Stimulated activated effector memory CD8-positive, alpha-beta T cell treated with anti-CD3 and anti-CD28 coated beads, Interleukin-12 subunit alpha, Interleukin-12 subunit beta, amount 100 ng/mL, for 72 hours (primary cell): ENCODE results near the gene COL19A1.

Experiments used
- ATAC-seq: fragments of 150-1000 bp; cut with Tn5 transposase; 2 replicates; pipeline ENCODE4 v1.10.0; 2021
- DNase-seq, 2 donors: peaks; one replicate each; pipeline ENCODE4 v3.0.0; 2021 to 2022; ENCODE audit warnings: low spot score in 2 of 2
- H3K27ac Mint-ChIP-seq: one replicate; pipeline ENCODE4 v1.8.0; 2022; ENCODE audit warnings: mild to moderate bottlenecking, mixed read lengths
- H3K36me3 Mint-ChIP-seq: one replicate; pipeline ENCODE4 v1.8.0; 2022; ENCODE audit warnings: mild to moderate bottlenecking, mixed read lengths
- H3K4me1 Mint-ChIP-seq: one replicate; pipeline ENCODE4 v1.8.0; 2022; ENCODE audit warnings: mixed read lengths
- H3K4me3 Mint-ChIP-seq: one replicate; pipeline ENCODE4 v1.8.0; 2022; ENCODE audit warnings: mild to moderate bottlenecking, mixed read lengths
- H3K9me3 Mint-ChIP-seq: one replicate; pipeline ENCODE4 v1.8.0; 2022; ENCODE audit warnings: mixed read lengths

The COL19A1 gene

DNA sequence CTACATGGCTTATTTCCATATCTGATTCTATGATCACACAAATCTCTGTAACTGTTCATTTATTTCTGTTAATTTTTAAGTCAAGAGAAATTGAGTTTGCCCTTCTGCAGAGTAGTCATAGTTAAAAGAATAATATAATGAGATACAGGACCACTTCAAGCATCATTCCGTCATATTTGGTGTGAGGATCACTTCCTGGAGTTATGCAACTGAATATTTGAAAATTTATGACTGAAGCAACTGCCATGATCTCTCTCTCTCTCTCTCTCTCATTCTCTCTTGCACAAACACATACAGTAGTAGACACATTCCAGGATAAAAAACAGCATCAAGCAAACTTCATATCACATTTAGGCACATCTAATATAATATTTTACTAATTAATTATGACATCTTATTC, 320.1 kb downstream of the COL19A1 start:
- H3K4me3 Mint-ChIP-seq: no peak overlapping the region
- H3K36me3 Mint-ChIP-seq: no peaks in the 10 kb centered on the region
- H3K27ac Mint-ChIP-seq: no peak overlapping the region
- ATAC-seq: no peak
- no peaks in the 10 kb centered on the region for H3K4me1 Mint-ChIP-seq
- no peaks in the 10 kb centered on the region for H3K9me3 Mint-ChIP-seq
- DNase-seq: no peak

DNA sequence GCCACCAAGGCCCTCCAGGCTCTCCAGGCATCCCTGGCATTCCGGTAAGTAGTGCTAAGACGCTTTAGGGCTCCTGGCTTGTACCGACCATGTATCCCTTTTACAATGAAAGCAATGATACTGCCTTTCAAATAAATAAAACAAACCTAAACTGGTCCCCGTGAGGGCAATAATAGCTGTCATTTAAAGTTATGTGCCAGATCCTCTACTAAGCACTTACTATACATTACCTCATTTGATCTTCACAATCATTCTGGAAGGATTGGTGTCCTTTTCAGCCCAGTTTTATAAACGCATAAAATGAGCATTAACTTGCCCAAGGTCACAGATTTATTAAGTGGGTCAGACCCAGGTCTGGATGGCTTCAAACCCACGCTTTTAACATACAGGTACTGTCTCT, 321.8 kb downstream of the COL19A1 start:
- Mint-ChIP-seq H3K36me3 (no peaks in the 10 kb centered on the region), H3K4me3 (no peak overlapping the region), H3K4me1 (no peaks in the 10 kb centered on the region), H3K9me3 (no peaks in the 10 kb centered on the region), H3K27ac (no peak overlapping the region)
- no peak for DNase-seq
- no peak for ATAC-seq

DNA sequence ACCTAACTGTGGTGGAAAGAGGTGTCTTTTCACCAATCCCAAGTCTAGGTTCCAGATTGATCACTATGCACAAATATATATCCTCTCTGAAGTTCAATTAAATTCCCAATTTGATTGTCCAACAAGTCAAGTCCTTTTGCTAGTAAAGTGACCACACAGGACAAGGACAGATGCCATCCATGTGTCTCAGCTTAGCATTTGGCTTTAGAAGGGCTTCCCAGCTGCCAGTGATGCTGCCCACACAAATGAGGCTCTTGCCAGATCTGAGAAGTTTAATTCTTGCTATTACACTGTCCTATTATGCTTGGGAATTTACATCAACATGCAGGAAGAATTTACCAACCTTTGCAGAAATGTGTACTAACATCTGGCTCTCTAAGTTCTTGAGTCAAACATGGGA, 328.1 kb downstream of the COL19A1 start:
- no peaks in the 10 kb centered on the region for H3K36me3 Mint-ChIP-seq
- no peaks in the 10 kb centered on the region for H3K4me1 Mint-ChIP-seq
- ATAC-seq (no peak), DNase-seq (no peak)
- no peaks in the 10 kb centered on the region for H3K9me3 Mint-ChIP-seq
- no peak overlapping the region for H3K27ac Mint-ChIP-seq
- H3K4me3 Mint-ChIP-seq: no peak overlapping the region

DNA sequence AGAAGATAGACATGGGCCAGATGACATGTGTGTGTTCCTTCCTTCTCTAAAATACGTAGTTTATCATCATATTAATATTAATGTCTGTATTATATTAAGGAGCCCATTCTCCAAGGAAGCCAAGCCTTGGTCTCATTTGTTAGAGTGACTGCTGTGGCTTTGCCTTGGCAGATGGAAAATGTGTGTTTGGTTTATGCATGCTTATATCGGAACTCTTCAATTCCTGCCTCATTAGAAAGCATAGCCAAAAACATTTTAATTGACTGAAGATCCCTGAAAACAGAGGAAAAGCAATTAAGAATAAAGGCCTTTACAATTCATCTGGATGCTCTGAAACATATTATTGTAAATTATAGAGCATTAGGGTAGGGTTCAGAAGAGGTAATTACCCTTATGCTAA, 330.2 kb downstream of the COL19A1 start:
- no peak overlapping the region for H3K4me3 Mint-ChIP-seq
- DNase-seq (no peak), ATAC-seq (no peak)
- H3K27ac Mint-ChIP-seq: no peak overlapping the region
- no peaks in the 10 kb centered on the region for H3K9me3 Mint-ChIP-seq
- no peaks in the 10 kb centered on the region for H3K36me3 Mint-ChIP-seq
- H3K4me1 Mint-ChIP-seq: no peaks in the 10 kb centered on the region

DNA sequence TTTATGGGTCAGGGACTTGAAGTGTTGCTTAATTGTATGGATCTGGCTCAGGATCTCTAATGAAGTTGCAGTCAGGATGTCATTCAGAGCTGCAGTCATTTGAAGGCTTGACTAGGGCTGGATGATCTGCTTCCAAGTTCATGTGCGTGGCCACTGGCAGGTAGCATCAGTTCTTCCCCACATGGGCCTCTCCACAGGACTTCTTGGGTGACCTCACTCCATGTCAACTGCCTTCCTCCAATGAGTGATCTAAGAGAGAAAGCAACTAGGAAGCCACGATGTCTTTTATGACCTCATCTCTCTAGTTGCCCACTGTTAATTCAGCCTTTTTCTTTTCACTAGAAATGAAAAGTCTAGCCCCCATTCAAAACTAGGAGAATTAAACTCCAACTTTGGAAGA, 332.4 kb downstream of the COL19A1 start:
- no peaks in the 10 kb centered on the region for H3K4me1 Mint-ChIP-seq
- ATAC-seq (no peak), DNase-seq (no peak)
- no peaks in the 10 kb centered on the region for H3K36me3 Mint-ChIP-seq
- no peak overlapping the region for H3K27ac Mint-ChIP-seq
- H3K4me3 Mint-ChIP-seq: no peak overlapping the region
- no peaks in the 10 kb centered on the region for H3K9me3 Mint-ChIP-seq

DNA sequence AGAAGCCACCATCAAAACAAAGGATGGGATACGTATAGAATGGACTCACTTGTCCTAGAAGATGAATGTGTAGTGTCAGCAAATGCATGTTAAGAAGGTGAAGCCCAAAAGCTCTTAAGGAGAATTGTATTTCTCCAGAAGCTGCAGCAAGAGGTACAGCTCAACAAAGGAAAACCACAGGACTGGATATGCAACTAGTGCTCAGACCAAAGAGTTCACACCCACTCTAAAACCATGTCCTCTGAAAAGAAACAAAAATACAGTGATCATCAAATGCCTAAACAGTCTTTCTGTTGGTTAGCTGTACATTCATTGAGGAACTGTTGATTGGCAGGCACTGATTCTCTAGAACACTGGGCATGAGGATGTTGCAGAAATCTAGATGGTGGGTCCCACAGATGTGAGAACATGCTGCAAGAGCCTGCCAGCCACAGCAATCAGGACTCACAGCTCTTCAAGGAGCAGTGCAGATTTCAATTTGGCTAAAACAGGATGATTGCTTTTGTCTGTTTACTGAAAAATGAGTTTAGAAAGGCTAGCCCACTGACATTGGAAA, 342.0 kb downstream of the COL19A1 start:
- Mint-ChIP-seq H3K4me1 (no peaks in the 10 kb centered on the region), H3K36me3 (no peaks in the 10 kb centered on the region)

DNA sequence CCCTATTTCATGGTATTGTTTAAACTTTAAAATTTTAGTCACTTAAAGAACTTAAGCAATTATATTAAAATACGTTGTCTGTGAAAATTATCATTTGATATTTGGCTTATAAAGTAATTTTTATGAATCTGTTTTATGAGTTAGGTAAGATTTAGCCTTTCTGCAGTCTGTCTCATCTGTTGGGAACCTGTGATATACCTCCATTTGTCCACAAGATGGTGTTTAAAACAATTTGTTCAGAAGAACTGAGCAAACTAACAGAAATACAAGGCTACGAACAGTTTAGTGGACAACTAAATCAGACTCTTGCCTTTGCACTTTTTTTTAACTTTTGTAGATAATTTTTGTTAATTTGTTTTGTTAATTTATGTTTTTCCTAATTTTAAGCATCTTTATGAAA, 344.1 kb downstream of the COL19A1 start:
- no peak overlapping the region for H3K27ac Mint-ChIP-seq
- H3K36me3 Mint-ChIP-seq: no peaks in the 10 kb centered on the region
- no peak overlapping the region for H3K4me3 Mint-ChIP-seq
- H3K4me1 Mint-ChIP-seq: no peaks in the 10 kb centered on the region
- no peaks in the 10 kb centered on the region for H3K9me3 Mint-ChIP-seq
- DNase-seq: no peak
- ATAC-seq: no peak

More for the DNA sequence above, 342.0 kb downstream of the COL19A1 start:
- Mint-ChIP-seq H3K27ac (no peak overlapping the region), H3K4me3 (no peak overlapping the region), H3K9me3 (no peaks in the 10 kb centered on the region)
- ATAC-seq (no peak), DNase-seq (no peak)

DNA sequence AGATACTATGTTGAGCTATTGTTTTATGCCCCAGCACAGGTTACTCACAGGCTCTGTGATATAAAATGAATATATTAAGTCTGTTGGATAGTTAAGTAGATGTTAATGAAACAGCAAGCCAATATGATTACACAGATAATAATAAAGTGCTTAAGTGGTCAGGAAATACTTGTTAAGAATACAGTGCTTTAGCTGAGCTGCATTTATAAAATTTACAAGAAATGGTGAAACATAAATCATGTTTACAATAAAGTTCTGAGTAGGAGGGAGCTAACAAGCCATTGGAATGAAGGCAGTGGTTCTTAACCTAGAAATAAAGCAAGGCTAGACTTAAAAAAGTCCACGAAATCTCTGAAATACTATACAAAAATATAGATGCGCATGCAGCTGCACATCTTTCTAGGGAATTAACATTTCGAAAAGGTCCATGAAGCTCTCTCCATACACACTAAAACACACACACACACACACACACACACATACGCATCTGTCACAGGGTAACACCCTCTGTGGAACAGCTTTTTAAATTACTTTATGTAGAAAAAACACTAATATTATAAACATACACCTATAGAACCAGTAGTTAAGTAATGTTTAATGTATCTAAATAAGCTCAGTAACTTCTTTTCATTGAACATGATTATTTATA, 349.2 kb downstream of the COL19A1 start:
- no peaks in the 10 kb centered on the region for H3K9me3 Mint-ChIP-seq
- ATAC-seq: no peak
- no peaks in the 10 kb centered on the region for H3K36me3 Mint-ChIP-seq
- H3K4me1 Mint-ChIP-seq: no peaks in the 10 kb centered on the region
- H3K27ac Mint-ChIP-seq: no peak overlapping the region
- H3K4me3 Mint-ChIP-seq: no peak overlapping the region
- DNase-seq: no peak

DNA sequence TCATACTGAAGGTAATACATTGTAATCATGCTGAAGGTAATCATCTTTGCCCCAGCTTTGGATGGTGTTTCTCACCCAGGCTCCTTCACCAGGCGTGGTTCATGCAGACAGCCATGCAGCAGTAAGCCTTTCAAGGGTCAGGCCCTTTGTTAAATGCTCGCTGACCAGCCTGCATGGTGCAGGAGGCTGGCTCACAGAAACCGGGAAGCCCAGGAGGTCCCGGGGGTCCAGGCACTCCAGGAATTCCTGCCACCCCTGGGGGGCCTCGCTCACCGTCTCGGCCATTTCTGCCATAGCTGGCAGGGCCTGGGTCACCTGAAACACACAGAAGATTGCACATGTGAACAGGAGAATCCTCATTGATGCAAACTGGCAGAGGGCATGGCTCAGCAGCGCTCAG, 350.4 kb downstream of the COL19A1 start:
- Mint-ChIP-seq H3K4me1 (no peaks in the 10 kb centered on the region), H3K36me3 (no peaks in the 10 kb centered on the region), H3K27ac (no peak overlapping the region), H3K9me3 (no peaks in the 10 kb centered on the region), H3K4me3 (no peak overlapping the region)
- DNase-seq: no peak
- ATAC-seq: peak; percentile 32

DNA sequence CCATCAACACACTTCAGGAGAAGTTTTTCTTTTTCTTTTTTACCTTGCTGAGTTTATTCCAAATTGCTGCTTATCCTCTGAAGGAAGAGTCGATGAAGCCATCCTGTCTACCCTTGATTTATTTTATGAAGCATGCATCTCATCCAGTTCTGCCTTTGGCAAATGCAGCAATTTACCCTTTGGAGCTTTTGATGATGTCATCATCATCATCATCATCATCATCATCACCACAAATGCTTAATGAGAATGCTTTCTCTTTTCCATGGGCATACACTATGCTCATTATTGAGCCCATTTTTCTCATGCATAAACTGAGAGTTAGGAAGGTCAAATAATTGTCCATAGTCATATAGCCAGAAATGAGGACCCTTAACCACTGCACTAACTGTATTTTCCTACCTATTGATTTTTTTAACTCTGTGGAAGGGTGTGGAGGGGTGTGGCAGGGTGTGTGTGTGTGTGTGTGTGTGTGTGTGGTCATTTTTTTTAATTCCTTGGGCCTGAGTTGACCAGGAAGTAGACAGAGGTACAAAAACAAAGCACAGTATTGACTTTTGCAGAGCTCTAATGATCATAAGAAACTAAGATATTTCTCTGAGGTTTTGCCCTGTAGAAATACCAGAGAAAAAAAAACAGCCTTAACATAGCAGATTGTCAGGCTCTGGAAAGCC, 353.7 kb downstream of the COL19A1 start:
- Mint-ChIP-seq H3K4me3 (no peak overlapping the region), H3K4me1 (no peaks in the 10 kb centered on the region), H3K36me3 (no peaks in the 10 kb centered on the region), H3K9me3 (no peaks in the 10 kb centered on the region), H3K27ac (no peak overlapping the region)
- DNase-seq: no peak
- no peak for ATAC-seq

DNA sequence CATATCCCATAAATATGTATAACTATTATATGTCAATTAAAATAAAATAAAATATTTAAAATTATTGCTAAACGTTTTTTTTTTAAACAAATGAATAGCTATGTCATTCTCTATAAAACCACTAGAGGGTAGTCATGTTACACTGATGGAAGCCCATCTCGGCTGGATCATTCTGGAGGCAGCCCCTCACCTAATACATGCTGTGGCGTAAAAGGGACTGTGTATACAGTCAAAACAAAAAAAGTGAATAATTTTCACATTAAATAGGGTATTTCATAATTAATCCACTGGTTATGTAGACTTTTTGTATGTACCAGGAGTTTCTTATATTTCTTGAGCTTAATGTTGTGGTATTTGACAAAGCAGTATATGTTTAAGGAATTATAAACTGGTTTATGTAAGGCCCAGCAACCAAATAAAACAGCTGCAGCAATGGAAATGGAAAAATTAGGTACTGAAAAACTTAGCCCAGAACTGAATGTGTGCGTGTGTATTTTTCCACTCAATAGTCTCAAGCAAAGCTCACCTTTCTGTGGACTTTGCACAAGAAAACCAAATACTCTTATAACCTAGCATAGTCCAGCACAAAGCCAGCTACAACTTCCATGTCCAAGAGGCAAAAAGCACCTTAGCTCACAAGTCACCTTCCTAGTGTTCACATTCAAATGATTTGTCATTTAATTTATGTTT, 354.8 kb downstream of the COL19A1 start:
- no peak overlapping the region for H3K27ac Mint-ChIP-seq
- H3K36me3 Mint-ChIP-seq: no peaks in the 10 kb centered on the region
- ATAC-seq (no peak), DNase-seq (no peak)
- no peak overlapping the region for H3K4me3 Mint-ChIP-seq
- H3K9me3 Mint-ChIP-seq: no peaks in the 10 kb centered on the region
- no peaks in the 10 kb centered on the region for H3K4me1 Mint-ChIP-seq

DNA sequence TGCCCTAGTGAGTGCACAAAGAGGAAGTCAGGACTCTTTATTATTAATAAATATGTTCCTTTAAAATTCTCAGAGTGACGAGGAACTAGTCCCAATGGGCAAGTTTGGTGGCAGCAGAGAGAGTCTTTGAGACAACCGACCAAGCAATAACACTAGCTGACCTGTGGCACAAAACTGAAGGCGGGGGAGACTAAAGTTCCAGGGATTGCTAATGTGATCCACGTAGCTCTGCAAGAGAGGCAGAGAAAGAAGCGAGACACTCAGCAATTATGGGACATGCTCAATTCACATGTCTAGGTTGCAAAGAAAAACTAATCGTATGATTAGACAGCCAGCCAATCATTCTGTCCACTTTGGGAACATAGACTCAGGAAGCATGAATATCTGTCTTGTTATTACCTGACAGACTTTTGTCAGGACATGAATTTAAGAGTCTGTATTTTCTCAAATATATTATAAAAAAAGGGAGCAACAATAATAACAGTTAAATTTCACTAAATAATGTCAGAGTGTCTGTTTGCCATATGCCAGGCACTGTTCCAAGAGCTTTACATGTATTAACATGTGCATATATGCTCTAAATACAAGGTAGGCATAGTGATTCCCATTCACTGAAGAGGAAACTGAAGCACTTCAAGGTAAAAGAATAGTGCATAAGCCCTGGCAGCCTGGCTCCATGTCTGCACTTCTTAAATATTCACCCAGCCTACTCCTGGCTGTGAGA, 355.5 kb downstream of the COL19A1 start:
- no peaks in the 10 kb centered on the region for H3K9me3 Mint-ChIP-seq
- no peaks in the 10 kb centered on the region for H3K4me1 Mint-ChIP-seq
- H3K4me3 Mint-ChIP-seq: no peak overlapping the region
- H3K27ac Mint-ChIP-seq: no peak overlapping the region
- ATAC-seq (no peak), DNase-seq (no peak)
- H3K36me3 Mint-ChIP-seq: no peaks in the 10 kb centered on the region

DNA sequence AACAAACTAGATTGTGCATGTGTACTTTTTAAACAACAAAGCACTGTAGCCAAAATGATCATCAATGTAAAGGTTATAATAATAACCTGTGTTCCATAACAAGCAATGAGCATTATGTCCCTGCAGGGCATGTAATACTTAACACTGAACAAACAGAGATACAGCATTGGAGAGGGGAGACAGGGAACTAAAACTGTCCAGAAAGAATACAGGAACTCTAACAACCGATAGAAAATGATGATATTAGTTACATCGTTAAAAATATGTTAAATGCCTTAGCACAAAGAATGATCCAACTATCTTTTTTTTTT, 356.0 kb downstream of the COL19A1 start:
- Mint-ChIP-seq H3K36me3 (no peaks in the 10 kb centered on the region), H3K4me1 (no peaks in the 10 kb centered on the region), H3K27ac (no peak overlapping the region), H3K4me3 (no peak overlapping the region), H3K9me3 (no peaks in the 10 kb centered on the region)
- DNase-seq (no peak), ATAC-seq (no peak)

DNA sequence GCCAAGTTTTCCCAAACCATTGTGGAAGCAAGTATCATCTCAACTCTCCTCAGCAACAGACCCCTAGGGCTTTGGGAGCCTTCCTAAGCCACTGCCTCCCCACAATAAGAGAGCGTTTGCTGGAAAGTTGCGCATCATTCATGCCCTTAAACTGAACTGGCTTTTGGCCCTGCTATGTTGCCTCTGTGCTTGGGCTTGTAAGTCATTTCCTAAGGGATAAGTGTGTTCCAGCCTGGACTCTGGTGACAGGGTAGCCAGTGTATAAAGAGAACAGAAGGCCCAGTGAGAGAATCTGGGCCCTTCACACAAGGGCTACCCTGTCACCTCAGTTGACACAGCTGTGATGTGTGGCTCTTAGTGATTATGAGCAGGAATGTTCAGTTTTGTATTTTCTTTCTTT, 358.7 kb downstream of the COL19A1 start:
- Mint-ChIP-seq H3K36me3 (no peaks in the 10 kb centered on the region), H3K4me1 (no peaks in the 10 kb centered on the region), H3K27ac (no peak overlapping the region), H3K9me3 (no peaks in the 10 kb centered on the region), H3K4me3 (no peak overlapping the region)
- no peak for DNase-seq
- no peak for ATAC-seq

DNA sequence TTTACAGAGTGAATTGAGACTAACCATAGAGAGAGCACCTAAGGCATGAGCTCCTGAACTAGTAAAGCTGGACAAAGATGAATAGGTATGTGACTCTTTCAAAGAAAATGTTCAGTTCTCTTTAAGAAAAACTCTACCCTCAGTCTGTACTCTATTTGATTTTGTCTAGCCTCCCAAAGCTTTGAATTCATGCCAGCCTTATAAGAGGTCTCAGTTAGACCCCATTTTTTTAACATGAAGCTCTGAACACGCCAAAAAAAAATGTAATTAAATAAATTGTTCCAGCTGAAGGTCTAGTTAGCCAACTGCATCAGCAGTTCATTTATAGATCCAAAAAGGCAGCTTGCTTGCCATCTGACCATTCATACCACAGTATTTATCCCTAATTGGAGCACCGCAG, 365.0 kb downstream of the COL19A1 start:
- Mint-ChIP-seq H3K36me3 (no peaks in the 10 kb centered on the region), H3K4me1 (no peaks in the 10 kb centered on the region), H3K9me3 (no peaks in the 10 kb centered on the region), H3K4me3 (no peak overlapping the region), H3K27ac (no peak overlapping the region)
- ATAC-seq (no peak), DNase-seq (no peak)
